GM12878 (cell line): Measurements from ENCODE around the gene MPC1L. TPM values are rescaled to one million over a fixed set of nuclear protein-coding genes. Genes with fewer than 3 reads are reported as not detected.

Experiments
- ATAC-seq: fragments of 200-7000 bp; cut with Tn5 transposase; 3 replicates; pipeline ENCODE4 v1.9.1; 2020; ENCODE audit warnings: mild to moderate bottlenecking, moderate library complexity
- BruUV-seq: library from RNA; stranded (reverse); fragments of 400-500 nt; replicated peaks from 2 replicates; lab custom pipeline; 2021; lab: Mats Ljungman, UMichigan
- CTCF ChIA-PET: fragments of 300-600 bp; sonication (Branson Sonifier 250); formaldehyde crosslinking; extraction: SDS; loops from one replicate; lab custom pipeline; 2021; ENCODE audit warnings: inconsistent platforms; lab: Yijun Ruan, JAX
- POLR2A ChIA-PET: fragments of 350-600 bp; formaldehyde crosslinking; extraction: SDS; loops from one replicate; lab custom pipeline; 2021; ENCODE audit warnings: inconsistent platforms; lab: Charles Lee
- RAD21 ChIA-PET: fragments of 300-600 bp; sonication (Branson Sonifier 250); formaldehyde crosslinking; loops from one replicate; lab custom pipeline; 2023; ENCODE audit warnings: antibody characterized with exemption; ENCODE audit not compliant: unreplicated experiment; lab: Charles Lee
- SMC1A ChIA-PET: fragments of 300-600 bp; sonication (Branson Sonifier 250); formaldehyde crosslinking; loops from one replicate; lab custom pipeline; 2023; ENCODE audit not compliant: unreplicated experiment, uncharacterized antibody; lab: Charles Lee
- DNase-seq: peaks from one replicate; pipeline ENCODE4 v3.0.0-alpha.2; 2011; ENCODE audit warnings: low read depth, low spot score
- FAIRE-seq: peaks from 3 replicates; lab custom pipeline; 2011; peaks lifted over from hg19 to GRCh38; lab: Jason Lieb, UNC
- H2AFZ ChIP-seq: 2 replicates; pipeline ENCODE4 v1.6.0; 2011; ENCODE audit warnings: low read depth, low read length, control low read depth; ENCODE audit not compliant: control insufficient read depth
- H3K27ac ChIP-seq: 2 replicates; pipeline ENCODE4 v1.5.1; 2011; ENCODE audit warnings: control low read depth; ENCODE audit not compliant: control insufficient read depth, insufficient read depth
- H3K27me3 ChIP-seq, 2 experiments: replicated peaks in 1 of 2; 2 replicates each; pipeline versions ENCODE4 v1.6.0 to v1.6.1; 2011; ENCODE audit warnings: low read length in 1 of 2; ENCODE audit not compliant: control insufficient read depth in 2 of 2, insufficient read depth in 2 of 2
- H3K36me3 ChIP-seq, 2 experiments: 2 replicates each; pipeline ENCODE4 v1.5.1; 2011; ENCODE audit warnings: low read length in 1 of 2; ENCODE audit not compliant: control insufficient read depth in 2 of 2, insufficient read depth in 2 of 2
- H3K4me1 ChIP-seq: 2 replicates; pipeline ENCODE4 v1.6.1; 2011; ENCODE audit warnings: mild to moderate bottlenecking, low read length, moderate library complexity, mixed read lengths; ENCODE audit not compliant: control insufficient read depth, insufficient read depth
- H3K4me2 ChIP-seq: 2 replicates; pipeline ENCODE4 v1.6.0; 2011; ENCODE audit warnings: control low read depth; ENCODE audit not compliant: control insufficient read depth, insufficient read depth
- H3K4me3 ChIP-seq: fragments of 200-600 bp; sonication (generic); 2 replicates; pipeline ENCODE4 v1.5.1; 2016
- H3K79me2 ChIP-seq: 2 replicates; pipeline ENCODE4 v1.6.0; 2011; ENCODE audit warnings: low read length; ENCODE audit not compliant: control insufficient read depth, insufficient read depth
- H3K9ac ChIP-seq: 2 replicates; pipeline ENCODE4 v1.8.0; 2011; ENCODE audit warnings: low read length, control low read depth, mixed read lengths; ENCODE audit not compliant: control insufficient read depth, insufficient read depth
- H3K9me3 ChIP-seq: replicated peaks from 3 replicates; pipeline ENCODE4 v1.5.1; 2011; ENCODE audit warnings: mild to moderate bottlenecking, low read length; ENCODE audit not compliant: control insufficient read depth, insufficient read depth
- H4K20me1 ChIP-seq: 2 replicates; pipeline ENCODE4 v1.6.0; 2011; ENCODE audit not compliant: control insufficient read depth, insufficient read depth
- ATF2 ChIP-seq: IDR thresholded peaks from 2 replicates; pipeline ENCODE4 v1.6.1; 2012; ENCODE audit warnings: low read length, inconsistent platforms
- BHLHE40 ChIP-seq, 2 experiments: fragments of 450-650 bp in 1 of 2; IDR thresholded peaks; 2 replicates each; pipeline ENCODE4 v1.6.1; 2011 to 2017; ENCODE audit warnings: low read depth in 2 of 2, borderline replicate concordance in 1 of 2, improper control_type of control experiment in 1 of 2, low read length in 1 of 2, mild to moderate bottlenecking in 1 of 2
- CBFB ChIP-seq: IDR thresholded peaks from 2 replicates; pipeline ENCODE4 v1.6.1; 2016; ENCODE audit warnings: antibody characterized with exemption, low read depth
- FOXM1 ChIP-seq: IDR thresholded peaks from 2 replicates; pipeline ENCODE4 v1.6.1; 2012; ENCODE audit warnings: low read depth, mild to moderate bottlenecking, inconsistent platforms, low read length, moderate library complexity
- GATAD2B ChIP-seq: fragments of 450-650 bp; conservative IDR thresholded peaks from 2 replicates; pipeline ENCODE4 v1.6.1; 2017; ENCODE audit warnings: low read depth, mild to moderate bottlenecking, moderate library complexity
- MYB ChIP-seq: fragments of 150-350 bp; IDR thresholded peaks from 2 replicates; pipeline ENCODE4 v1.6.1; 2014; ENCODE audit warnings: mild to moderate bottlenecking, low read depth, low read length, borderline replicate concordance
- NR2C2 ChIP-seq: IDR thresholded peaks from 2 replicates; pipeline ENCODE4 v1.6.1; 2011; ENCODE audit warnings: borderline replicate concordance, low read depth; ENCODE audit not compliant: control insufficient read depth, insufficient read length
- NR2F1 ChIP-seq: fragments of 450-650 bp; conservative IDR thresholded peaks from 2 replicates; pipeline ENCODE4 v1.6.1; 2017; ENCODE audit warnings: mild to moderate bottlenecking
- RB1 ChIP-seq: fragments of 450-650 bp; formaldehyde crosslinking; IDR thresholded peaks from 2 replicates; pipeline ENCODE4 v1.6.1; 2017; ENCODE audit warnings: mild to moderate bottlenecking, borderline replicate concordance
- RELB ChIP-seq: fragments of 450-650 bp; IDR thresholded peaks from 2 replicates; pipeline ENCODE4 v1.6.1; 2017; ENCODE audit warnings: low read depth, mild to moderate bottlenecking, moderate library complexity
- RFX5 ChIP-seq: IDR thresholded peaks from 2 replicates; pipeline ENCODE4 v1.6.1; 2011; ENCODE audit warnings: low read depth, low read length, improper control_type of control experiment
- TBL1XR1 ChIP-seq: IDR thresholded peaks from 2 replicates; pipeline ENCODE4 v1.6.1; 2012; ENCODE audit warnings: low read depth, low read length, improper control_type of control experiment
- WGBS: methylation state at CpG from one replicate; pipeline ENCODE4 v1.1.6; 2016; ENCODE audit warnings: low lambda C conversion rate; ENCODE audit not compliant: insufficient replicate concordance, insufficient coverage; ENCODE audit errors: missing lambda C conversion rate; 5-methylcytosine and 5-hydroxymethylcytosine counted together
- in situ Hi-C: fragments of 300-500 bp; cut with MboI; formaldehyde crosslinking; loops from 9 replicates; pipeline ENCODE4 v1.14.3; 2018; ENCODE audit warnings: mixed read lengths
- intact Hi-C: fragments of 100-400 bp; cut with micrococcal nuclease; formaldehyde crosslinking; loops from one replicate; pipeline ENCODE4 v1.14.2; 2022; ENCODE audit not compliant: unreplicated experiment
- polyA plus RNA-seq, 11 experiments: library from polyadenylated mRNA; depleted of rRNA in 4 of 11; unstranded in 6 of 11; stranded (reverse) in 5 of 11; fragments of >200 nt; fragmentation: Nextera tagmentation in 4 of 11; fragmentation: Illumina TruSeq in 1 of 11; extraction: Ambion mirVana in 4 of 11; extraction: Trizol in 1 of 11; gene quantifications; 1 replicate in 1 of 11; 2 replicates in 10 of 11; pipeline versions ENCODE4 v1.2.1 to v1.2.3, GENCODE V29; 2011 to 2016; ENCODE audit warnings: inconsistent platforms in 2 of 11, missing spikeins in 2 of 11, low read depth in 1 of 11
- total RNA-seq, 4 experiments: library from RNA; depleted of rRNA in 3 of 4; stranded (reverse); fragments of >200 nt in 3 of 4; fragmentation: Illumina TruSeq in 1 of 4; extraction: Trizol in 1 of 4; gene quantifications; 2 replicates each; pipeline versions ENCODE4 v1.2.1 to v1.2.3, GENCODE V29; 2013 to 2021

Gene MPC1L
- total and polyA plus RNA-seq, 10 of the 15 experiments (the other 5 are each of a cell fraction or from before 2014, with no cell fraction given) = not detected

DNA sequence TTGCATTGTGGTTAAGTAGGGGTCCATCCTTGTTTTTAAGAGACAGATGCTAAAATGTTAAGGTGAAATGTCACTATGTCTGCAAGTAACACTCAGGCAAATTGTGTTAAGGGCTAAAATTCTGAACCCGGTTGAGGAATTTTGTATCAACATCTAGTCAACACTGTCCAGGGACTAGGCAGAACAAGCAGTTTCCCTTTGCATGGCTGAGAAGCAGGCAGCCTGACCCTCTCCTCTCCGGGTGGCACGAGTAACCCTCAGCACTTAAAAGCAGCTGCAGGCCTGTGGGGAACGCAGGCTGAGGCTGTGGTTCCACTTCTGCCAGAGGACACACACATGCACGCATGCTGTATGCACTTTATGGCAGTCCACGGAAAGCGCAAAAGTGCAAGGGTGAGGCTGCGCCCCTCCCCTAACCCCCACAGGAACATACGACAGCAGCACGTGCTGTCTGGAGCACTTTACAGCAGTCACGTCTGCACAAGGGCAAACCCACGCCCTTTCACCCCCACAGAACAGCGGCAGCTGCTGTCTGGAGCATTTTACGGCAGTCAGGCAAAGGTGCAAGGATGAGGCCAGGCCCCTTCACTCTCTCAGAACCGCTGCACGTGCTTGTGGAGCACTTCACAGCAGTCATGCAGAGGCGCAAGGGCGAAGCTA is 619 bp upstream of the MPC1L start:
- H4K20me1 ChIP-seq = no peaks in the 10 kb centered on the region
- TF ChIP-seq NR2C2 = peak; percentile 34
- TF ChIP-seq FOXM1 = no peak
- ChIA-PET POLR2A (no interaction called here), CTCF (interaction anchor here (2.0 kb wide), 1 partner anchor 29 kb away, joined by 7 read pairs; no protein-coding TSS in a partner anchor), SMC1A (no interaction called here), RAD21 (no interaction called here)
- no peak for FAIRE-seq
- H3K36me3 ChIP-seq = peaks cover 0 to under 1% of the 10 kb centered on the region in 2 experiments; a peak in 1 of 4 replicates
- 91% methylated on average over 17 of the region's 18 CpGs for WGBS
- no peak overlapping the region for H3K27ac ChIP-seq
- ATAC-seq = no peak
- no peaks in the 10 kb centered on the region for H3K27me3 ChIP-seq
- no peak for DNase-seq
- in situ Hi-C loops = no loop called here
- no peaks in the 10 kb centered on the region for H3K4me1 ChIP-seq
- H3K9ac ChIP-seq = no peak overlapping the region
- H3K4me3 ChIP-seq = no peak overlapping the region
- intact Hi-C loops = no loop called here
- BruUV-seq = no TSS peak
- no peaks in the 10 kb centered on the region; the same call in 2 of the 3 replicates for H3K9me3 ChIP-seq
- no peaks in the 10 kb centered on the region for H3K79me2 ChIP-seq
- no peak overlapping the region for H3K4me2 ChIP-seq
- no peak overlapping the region for H2AFZ ChIP-seq

DNA sequence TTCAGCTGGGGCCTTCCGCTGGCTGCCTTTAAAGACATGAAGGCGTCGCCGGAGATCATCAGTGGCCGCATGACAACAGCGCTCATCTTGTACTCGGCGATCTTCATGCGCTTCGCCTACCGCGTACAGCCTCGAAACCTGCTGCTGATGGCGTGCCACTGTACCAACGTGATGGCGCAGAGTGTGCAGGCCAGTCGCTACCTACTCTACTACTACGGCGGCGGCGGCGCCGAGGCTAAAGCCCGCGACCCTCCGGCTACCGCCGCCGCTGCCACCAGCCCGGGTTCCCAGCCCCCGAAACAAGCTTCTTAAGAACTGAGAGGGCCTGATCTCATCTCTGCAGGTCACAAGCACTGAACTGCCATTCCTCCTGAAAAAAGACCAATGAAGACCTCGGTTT is 437 bp downstream of the MPC1L start:
- no peaks in the 10 kb centered on the region; the same call in 2 of the 3 replicates for H3K9me3 ChIP-seq
- H3K4me3 ChIP-seq = no peak overlapping the region
- ChIA-PET SMC1A (interaction anchor here (0.7 to 1.0 kb wide), 2 partner anchors 11 to 25 kb away, joined by 3 to 5 read pairs; no protein-coding TSS in a partner anchor), CTCF (interaction anchor here (1.0 to 1.1 kb wide), 2 partner anchors 9 to 15 kb away, joined by 3 read pairs; no protein-coding TSS in a partner anchor), RAD21 (no interaction called here), POLR2A (no interaction called here)
- in situ Hi-C loops = no loop called here
- no peaks in the 10 kb centered on the region for H3K4me1 ChIP-seq
- no peak for DNase-seq
- FAIRE-seq = no peak
- TF ChIP-seq CBFB (no peak), RELB (no peak), MYB (no peak), RFX5 (no peak), NR2F1 (no peak), BHLHE40 (IDR thresholded peaks at IDR 0.05; ENCODE audit: borderline replicate concordance in 1 of 2, low read depth in 2 of 2, low read length in 1 of 2) (no peak), RB1 (no peak), ATF2 (no peak), GATAD2B (no peak), TBL1XR1 (no peak)
- no peak for ATAC-seq
- no peaks in the 10 kb centered on the region for H3K79me2 ChIP-seq
- H3K4me2 ChIP-seq = no peak overlapping the region
- intact Hi-C loops = no loop called here
- no peak overlapping the region for H3K27ac ChIP-seq
- no peak overlapping the region for H3K9ac ChIP-seq
- no peaks in the 10 kb centered on the region for H4K20me1 ChIP-seq
- peaks cover 0 to 9% of the 10 kb centered on the region in 2 experiments; a peak in 2 of 4 replicates for H3K36me3 ChIP-seq
- WGBS = 97% methylated on average over 32 of the region's 32 CpGs
- no peaks in the 10 kb centered on the region for H3K27me3 ChIP-seq
- BruUV-seq = no TSS peak
- no peak overlapping the region for H2AFZ ChIP-seq
